GM12801 (cell line): Measurements from ENCODE around the gene C1RL.

ENCODE experiments used
- TF ChIP-seq, protein P1 (sequence below): IDR thresholded peaks from one replicate; pipeline ENCODE4 v1.5.1; 2011; ENCODE audit warnings: control low read depth; ENCODE audit not compliant: insufficient read length; ENCODE audit errors: extremely low read depth

The C1RL gene

DNA sequence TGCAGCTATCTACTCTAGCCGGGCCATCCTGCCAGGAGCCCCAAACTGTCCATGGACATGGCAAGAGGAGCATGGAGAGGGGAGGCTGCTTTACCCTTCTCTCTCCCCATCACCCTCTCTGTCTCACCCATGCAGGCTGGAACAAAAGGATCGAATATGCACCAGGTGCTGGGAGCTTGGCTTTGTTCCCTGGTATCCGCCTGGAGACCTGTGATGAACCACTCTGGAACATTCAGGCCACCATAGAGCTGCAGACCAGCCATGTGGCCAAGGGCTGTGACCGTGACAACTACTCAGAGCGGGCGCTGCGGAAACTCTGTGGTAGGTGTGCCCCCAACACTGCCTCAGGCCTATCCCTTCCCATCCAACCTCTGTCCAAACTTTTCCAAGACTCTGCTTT, 27.1 kb upstream of the C1RL start:
- TF ChIP-seq, protein P1, sequence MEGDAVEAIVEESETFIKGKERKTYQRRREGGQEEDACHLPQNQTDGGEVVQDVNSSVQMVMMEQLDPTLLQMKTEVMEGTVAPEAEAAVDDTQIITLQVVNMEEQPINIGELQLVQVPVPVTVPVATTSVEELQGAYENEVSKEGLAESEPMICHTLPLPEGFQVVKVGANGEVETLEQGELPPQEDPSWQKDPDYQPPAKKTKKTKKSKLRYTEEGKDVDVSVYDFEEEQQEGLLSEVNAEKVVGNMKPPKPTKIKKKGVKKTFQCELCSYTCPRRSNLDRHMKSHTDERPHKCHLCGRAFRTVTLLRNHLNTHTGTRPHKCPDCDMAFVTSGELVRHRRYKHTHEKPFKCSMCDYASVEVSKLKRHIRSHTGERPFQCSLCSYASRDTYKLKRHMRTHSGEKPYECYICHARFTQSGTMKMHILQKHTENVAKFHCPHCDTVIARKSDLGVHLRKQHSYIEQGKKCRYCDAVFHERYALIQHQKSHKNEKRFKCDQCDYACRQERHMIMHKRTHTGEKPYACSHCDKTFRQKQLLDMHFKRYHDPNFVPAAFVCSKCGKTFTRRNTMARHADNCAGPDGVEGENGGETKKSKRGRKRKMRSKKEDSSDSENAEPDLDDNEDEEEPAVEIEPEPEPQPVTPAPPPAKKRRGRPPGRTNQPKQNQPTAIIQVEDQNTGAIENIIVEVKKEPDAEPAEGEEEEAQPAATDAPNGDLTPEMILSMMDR: no peak

DNA sequence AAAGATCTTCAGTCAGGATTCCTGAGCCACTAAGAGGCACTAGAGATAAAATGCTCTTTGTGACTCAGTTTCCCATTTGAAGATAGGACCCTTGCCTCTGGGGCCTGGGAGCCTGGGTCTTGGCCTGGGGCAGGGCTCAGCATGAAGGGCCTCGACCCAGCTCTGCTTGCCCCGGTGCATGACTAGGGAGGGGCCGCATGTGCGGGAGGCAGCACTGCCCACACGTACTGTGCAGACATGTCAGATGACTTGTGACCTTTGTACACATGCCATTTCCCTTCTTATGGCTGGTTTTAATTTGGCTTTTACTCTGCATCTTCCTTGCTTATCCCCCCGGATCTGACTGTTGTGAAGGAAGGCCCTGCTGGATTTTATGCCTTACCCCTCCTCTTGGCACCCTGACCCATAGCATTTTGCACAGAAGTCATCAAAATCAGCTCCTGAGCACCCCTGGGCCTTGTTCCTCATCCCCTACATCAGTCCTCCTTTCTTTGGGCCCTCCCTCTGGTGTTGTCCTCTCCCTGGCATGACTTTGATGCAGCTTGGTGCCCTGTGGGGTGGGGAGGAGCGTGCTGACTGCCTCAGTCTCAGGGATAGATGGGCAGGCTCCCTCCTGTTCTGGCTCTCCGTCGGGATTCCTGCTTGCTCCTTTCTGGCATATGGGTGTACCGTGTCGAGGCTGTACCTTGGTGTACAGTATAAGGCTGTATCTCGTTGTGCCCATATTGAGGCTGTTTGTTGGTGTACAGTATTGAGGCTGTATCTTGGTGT, 25.6 kb upstream of the C1RL start:
- TF ChIP-seq, protein P1: no peak

DNA sequence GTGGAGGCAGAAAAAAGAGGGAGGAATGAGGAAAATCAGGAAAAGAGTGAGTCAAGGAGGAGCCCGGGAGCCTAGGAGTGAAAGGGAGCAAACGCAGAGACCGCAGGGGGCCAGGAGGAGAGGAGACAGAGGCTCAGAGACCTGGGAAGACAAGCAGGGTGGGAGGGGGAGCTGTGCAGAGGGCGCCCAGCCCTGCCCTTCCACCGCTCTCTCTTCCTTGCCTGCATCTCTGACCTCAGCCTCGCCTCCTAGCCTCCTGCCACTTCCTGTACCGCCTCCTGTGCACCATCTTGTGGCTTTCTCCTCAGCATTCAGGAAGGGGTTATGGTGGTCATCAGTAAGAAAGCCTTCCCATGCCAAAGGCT, 22.5 kb upstream of the C1RL start:
- TF ChIP-seq, protein P1: no peak

DNA sequence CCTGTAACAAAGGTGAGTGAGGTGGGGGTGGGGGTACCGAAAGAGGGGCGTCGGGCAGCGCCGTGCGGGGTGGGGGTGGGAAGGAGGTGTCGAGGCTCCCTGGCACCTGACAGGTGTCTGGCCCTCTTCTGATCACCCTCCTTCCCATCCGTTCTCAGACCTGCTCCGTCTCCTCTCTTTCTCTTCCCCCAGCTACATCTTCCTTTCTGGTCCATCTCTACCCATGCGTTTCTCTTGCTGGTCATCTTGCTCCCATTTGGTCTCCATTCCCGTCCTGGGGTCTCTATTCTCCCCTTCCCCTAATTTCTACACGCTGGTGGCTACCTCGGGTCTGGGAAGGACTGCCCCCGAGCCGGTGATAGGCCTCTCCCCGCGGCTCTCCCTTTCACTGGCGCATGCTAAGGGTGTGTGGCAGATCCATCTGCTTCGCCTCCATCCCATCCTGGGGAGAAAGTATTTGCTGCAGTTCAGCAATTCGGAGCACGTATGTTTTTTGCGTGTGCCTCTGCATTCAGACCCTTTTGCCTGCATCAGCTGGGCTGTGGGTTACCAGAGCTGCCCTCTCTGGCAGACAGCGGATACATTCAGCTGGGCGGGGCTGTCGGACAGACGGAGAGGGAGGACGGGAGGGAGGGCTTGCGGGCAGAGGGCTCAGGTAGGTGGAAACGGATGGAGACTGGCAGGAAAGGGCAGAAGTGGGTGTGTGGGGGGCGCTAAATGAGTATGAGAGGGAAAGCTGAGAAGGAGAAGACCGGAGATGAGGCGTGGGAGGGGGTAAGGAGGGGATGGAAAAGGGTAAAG, 21.9 kb upstream of the C1RL start:
- TF ChIP-seq, protein P1: no peak

DNA sequence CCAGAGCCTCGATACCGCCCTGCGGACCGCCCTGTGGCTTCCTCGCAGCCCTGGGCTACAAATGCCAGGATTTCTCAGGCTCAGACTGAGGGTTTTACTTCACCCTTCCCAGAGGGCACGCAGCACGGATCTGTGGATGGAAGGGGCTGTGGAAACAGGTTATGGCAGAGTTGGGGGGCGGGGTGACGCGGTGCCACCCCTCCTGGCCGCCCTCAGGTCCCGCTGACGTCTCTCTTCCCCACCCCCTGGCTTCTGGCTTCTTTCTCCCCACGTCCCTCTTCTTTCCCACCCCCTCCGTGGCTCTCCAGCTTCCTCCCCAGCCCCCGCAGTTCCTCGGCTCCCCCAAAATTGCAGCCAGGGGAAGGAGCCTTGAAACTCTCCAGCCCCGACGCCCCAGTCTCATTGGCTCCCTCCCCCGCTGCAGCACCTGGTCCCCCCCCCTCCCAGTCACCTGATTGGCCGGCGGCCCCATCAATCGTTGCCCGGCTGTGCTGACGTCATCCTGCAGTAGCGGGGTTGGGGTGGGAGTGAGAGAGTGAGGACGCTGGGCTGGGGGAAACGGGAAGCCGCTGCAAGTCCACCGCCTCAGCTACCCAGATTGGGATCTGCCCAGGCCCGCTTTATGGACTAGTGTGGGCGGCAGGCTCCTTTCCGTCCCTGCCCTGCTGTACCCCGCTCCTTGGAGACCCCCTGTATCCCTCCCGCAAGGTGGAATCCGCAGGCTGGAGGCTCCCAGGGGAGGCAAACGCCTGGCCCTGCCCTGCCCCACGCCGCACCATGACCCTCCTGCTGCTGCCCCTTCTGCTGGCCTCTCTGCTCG, 21.1 kb upstream of the C1RL start, which contains the start of gene CLSTN3:
TSS of gene CLSTN3 (plus strand) at position 500 of the 820 bp plus-strand sequence. CDS start at position 778, 278 bp downstream.
- TF ChIP-seq, protein P1: no peak

DNA sequence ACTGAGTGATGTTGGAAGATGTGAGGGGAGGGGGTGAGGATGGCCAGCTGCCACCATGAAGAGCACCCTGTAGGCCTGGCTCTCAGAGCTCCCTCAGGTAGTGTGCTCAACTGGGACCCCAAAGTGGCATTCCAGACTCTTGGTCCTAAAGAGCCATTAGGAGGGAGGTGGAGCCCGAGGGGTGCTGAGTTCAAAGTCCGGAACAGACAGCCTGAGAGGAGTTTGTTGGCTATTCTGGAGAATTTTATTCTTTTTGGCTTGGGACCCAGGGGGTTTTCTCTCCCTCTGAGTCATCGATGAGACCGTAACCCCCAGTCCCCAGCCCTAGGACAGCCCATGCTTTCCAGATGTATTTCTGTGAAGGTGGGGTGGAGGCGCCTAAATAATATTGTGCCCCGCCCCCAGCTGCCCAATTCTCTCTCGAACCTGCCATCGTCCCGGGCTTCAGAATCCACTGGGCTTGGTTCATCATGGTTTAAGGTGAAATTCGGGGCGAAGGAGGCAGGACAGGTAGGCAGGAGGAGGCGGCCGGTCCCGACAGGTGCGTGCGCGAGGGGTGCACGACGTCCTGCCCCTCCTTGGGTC, 20.4 kb upstream of the C1RL start:
- TF ChIP-seq, protein P1: no peak

DNA sequence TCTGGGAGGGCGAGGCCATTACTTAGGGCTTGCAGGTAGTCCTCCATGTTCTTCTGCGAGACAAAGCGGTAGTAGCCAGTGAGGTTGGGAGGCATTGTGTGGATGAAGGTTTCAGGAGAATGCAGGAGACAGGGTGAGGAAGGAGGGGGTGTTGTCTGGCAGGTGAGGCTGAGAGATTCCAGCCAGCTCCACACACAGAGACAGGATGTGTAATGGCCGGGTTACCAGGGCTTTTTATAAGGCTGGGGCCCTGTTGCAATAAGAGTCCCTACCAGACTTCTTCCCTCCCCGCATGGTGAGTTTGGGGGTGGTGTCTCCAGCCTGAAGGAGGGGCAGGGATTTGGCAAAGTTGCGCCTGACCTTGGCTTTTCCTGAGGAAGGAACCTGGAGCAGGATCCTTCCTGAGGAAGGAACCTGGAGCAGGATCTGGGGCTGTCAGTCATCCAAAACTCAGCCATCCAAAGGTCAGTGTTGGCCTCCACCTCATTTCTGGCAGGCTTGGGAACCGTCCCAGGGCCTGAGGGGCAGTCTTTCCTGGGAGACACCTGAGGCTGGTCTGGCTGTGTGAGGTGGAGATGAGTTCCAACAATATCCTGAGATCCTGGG, 19.8 kb upstream of the C1RL start, which contains the start of gene RBP5:
TSS of gene RBP5 (minus strand) at position 209 of the 606 bp plus-strand sequence. CDS start at position 95, 114 bp downstream.
- TF ChIP-seq, protein P1: no peak
